CD4-positive, alpha-beta T cell treated with Interferon alpha-2 for 1 hour (primary cell): ENCODE results near the gene ANTXRL.
"Not testable (repeated sequence)": the region's sequence is repeated elsewhere in the genome, so short reads cannot be mapped to it uniquely, and the experiment has no call there.

Experiments used
- DNase-seq, 2 donors: peaks; one replicate each; pipeline ENCODE4 v3.0.0-alpha.2; 2020 to 2022

Gene ANTXRL

DNA sequence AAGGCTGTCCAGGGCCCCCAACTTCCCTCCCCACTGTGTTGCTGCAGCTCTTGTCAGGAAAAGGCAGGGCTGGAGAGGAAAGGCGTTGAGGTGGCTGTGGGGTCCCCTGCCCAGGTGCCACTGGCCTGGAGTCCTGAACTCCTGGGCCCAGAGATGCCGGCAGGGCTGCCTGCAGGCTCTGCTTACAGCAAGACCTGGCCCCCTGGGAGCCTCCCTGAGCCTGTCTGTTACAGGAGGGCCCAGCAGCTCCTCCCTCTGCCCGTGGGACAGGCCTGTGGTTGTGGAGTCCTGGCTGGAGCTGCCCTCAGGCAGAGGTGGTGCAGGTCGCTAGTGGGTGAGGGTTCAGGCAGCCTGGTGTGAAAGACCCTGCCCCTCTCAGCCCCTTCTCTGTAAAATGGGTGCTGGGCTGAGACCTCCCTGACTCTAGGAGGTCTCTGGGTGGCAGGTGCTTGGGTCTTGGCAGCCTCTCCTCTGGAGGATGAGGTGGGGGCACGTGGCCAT lies 9.9 kb downstream of the ANTXRL start:
- no peak for DNase-seq

DNA sequence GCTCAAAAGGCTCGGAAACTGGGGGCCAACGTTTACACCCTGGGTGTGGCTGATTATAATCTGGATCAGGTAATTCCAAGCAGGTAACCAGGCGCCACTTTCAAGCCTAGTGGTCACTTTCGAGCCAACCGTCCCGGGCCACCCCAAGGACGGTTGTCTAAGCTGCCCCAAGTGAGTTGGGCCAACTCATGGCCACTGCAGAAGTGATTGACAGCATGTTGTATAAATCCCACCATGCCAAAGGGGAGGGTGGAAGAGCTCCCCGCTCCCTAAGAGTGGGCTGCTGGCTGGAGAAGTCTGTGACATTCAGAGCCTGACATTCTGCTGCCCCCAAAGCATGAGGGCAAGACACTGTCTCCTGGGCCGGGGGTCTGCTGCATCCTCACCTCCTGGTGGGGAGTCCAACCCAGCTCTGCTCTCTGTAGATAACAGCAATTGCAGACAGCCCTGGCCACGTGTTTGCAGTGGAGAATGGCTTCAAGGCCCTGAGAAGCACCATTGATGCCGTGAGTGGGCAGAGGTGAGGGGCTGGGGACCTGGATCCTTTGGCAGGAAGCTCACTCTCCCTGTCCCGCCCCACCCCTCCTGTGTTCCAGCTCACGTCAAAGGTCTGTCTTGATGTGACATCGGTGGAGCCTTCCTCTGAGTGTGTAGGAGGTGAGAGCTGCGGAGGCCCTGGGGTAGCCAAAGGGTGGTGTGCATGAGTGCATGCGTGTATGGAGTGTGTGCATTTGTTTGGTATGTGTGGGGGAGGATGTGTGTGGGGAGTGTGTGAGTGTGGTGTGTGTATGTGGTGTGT lies 10.8 kb downstream of the ANTXRL start:
- no peak for DNase-seq

GRCh38 chr10:46298477-46299285 lies 11.9 kb downstream of the ANTXRL start:
- no peak for DNase-seq

DNA sequence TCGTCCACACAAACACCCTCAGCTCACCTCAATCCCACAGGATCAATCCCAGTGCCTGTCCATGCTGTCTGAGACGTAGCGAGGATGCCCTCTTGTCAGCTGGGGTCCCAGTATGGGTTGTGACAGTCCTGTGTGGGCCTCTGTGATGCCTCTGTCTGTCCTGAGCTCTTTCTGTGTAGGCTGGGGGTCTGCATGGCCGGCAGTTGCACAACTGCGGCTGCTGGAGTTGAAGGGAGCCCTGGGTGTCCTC lies 12.4 kb downstream of the ANTXRL start:
- no peak for DNase-seq

DNA sequence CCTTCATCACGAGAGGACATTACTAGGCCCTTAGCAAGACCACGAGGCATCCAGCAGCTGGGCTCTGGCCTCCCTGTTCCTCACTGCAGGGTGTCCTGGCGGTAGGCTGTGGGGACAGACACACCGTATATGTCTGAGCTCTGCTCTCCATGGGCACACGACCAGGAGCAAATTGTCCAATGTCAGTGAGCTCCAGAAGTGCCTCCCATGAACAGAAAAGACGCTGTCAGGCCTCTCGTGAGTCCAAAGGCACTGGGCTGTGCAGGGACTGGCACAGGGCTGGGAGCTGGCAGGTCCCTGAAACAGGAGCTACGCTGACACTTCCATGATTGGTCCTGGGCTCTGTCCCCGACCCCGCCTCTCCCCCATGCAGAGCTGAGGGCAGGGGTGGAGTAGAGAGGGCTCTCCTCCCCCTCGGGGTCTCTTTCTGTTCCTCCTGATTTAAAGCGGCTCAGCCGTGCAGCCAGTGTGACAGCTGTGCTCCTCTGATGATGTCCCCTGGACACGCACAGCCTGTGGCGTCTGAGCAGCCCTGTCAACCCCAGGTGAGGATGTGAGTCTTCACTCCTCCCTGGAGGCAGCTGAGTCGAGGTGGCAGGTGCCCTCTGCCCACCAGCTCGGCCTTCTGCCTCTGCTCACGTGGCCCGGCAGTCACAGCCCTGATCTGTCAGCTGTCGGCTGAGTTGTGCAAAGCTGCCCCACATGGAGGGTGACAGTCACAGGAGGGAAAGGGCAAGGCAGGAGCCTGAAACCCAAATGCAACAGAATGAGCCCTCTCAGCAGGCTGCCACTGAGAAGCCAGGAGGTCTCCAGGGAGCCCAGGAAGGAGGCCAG lies 13.0 kb downstream of the ANTXRL start:
- DNase-seq = no peak

- not testable (repeated sequence) for DNase-seq
Observed at GRCh38 chr10:46300370-46300711, 13.5 kb downstream of the ANTXRL start.

DNA sequence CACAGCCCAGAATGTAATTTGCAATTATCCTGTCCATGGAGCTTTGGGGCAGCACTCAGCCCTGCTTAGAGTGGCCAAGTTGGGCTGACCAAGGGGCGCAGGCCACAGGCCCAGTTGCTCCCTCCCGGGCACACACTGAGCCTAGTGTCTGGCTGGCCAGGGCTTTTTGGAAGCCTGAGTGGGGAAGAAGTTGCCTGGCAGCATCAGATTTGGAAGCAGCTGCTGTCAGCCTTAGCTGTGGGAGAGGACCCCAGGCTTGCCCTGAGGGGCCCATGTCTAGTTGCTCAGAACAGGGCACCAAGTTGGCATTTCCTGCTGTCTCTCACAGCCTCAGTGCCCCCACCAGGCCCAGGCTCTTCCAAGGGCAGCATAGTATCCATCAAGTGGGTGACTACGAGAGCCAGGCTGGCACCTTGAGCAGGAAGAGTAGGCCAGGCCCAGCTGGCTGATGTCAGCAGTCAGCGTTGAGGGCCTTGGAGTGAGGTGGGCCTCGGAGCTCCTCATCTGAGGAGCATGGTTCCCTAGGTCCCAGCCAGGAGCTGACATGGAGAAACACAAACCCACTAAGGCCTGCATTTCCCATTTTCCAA lies 14.4 kb downstream of the ANTXRL start:
- no peak for DNase-seq

GRCh38 chr10:46301721-46302479 lies 15.1 kb downstream of the ANTXRL start:
- no peak for DNase-seq

DNA sequence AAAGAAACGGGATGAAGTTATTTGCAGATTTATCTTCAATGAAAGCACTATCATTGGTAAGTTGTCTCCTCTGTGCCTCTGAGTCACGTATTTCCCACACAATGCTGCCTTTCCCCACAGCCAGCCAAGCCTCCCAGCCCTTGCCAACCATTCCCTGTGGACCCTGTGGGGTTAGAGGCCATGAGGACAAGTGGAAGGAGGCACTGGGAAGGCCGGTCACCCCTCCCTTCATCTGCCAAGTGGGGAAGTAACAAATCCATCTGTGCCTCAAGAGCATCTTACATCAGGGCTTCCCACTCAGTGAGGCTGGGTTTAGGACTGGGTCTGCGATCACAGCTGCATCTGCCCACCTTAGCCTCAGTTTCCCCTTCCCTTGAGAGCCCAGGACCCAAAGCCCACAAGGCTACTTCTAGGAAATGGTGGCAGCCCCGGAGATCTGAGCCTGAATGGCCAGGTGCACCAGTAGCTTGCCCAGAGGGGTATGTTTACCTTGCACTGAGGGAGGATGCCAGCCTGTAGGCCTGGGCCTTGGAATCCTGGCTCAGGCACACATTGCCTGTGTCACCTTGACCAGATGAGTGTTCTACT lies 16.1 kb downstream of the ANTXRL start:
- not testable (repeated sequence) for DNase-seq

GRCh38 chr10:46304062-46304461 lies 17.3 kb downstream of the ANTXRL start:
- DNase-seq = no peak

- DNase-seq = not testable (repeated sequence)
Observed at GRCh38 chr10:46304671-46305070, 17.9 kb downstream of the ANTXRL start.

DNA sequence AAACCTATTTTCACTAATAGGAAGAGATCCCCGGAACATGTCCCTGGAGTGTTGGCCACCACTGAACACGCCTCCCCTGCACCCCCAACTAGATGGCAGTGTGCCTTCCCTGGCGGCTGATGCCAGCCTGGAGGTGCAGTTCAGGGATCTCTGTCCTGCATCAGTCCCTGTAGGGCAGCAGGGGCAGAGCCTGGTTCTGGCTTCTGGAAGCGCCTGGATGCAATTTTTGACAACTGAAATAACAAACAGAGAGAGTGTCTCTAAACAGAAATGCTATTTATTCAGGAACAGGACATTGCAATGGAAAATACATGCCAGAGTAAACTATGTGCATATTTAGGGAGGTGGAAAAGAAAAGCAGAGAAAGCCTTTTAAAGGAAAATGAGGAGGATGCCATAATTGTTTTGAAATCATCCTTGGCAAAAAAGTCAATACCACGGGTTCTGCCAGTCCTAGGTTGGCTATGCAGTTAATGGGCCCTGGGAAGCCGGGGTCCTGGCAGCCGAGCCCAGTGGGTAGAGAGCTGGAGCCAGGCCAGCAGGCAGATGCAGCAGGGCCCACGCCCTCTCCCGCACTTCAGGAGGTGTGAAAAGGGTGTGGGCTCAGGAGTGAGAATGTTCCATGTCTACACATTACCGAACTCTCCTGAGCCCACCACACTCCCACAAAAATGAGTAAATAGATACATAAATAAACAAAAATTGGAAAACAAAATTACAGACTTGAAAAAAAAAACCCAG lies 18.5 kb downstream of the ANTXRL start:
- no peak for DNase-seq

- DNase-seq = no peak
Observed at GRCh38 chr10:46305986-46306385, 19.2 kb downstream of the ANTXRL start.

- no peak for DNase-seq
Observed at GRCh38 chr10:46306516-46307184, 19.9 kb downstream of the ANTXRL start.

- DNase-seq = no peak
Observed at GRCh38 chr10:46307281-46308112, 20.7 kb downstream of the ANTXRL start.

DNA sequence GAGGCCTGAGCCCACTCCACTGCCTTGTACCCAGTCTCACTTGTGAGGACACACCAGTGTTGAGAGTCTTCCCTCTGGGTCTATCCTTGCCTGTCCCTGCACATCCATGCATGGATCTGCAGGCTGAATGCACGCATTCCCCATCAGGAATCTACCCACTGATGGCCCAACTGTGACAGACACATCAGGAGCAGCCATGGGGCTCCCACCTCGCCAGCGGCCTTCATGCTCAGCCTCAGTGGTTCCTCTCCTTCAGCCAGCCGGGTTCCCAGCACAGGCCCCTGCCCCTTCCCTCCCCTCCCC lies 21.3 kb downstream of the ANTXRL start:
- no peak for DNase-seq

DNA sequence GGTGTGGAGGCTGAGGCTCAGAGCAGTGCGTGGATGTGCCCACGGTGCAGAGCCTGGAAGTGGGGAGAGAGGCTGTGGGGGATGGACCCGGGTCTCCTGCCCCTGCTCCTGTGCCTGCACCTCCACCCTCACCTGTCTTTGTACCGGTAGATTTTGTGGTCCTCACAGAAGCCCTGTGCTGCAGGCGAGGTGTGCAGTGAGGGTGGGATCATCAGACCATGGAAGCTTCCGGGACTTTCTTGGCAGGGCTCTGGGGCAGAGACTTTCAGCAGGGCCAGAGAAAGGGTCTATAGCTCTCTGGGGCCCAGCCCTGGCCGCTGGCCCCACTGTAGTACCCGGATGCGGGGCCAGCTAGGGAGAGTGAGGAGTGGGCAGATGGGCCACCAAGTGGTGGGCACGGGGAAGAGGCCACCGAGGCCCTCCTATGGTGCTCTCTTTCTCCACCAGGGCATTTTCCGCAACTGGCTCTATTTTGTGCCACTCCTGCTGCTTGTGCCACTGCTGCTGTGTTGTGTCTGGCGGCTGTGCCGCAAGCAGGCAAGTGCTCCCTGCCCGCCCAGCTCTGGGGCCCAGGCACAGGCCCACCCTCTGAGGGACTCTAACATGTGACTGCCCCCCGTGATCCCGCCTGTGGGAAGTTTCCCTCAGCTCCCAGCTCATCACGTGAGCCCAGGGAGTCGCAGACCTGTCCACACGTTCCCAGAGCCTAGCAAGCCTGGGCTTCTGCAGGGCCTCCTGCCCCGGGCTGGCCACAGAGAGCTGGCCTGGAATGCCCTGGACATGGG lies 22.1 kb downstream of the ANTXRL start:
- no peak for DNase-seq

DNA sequence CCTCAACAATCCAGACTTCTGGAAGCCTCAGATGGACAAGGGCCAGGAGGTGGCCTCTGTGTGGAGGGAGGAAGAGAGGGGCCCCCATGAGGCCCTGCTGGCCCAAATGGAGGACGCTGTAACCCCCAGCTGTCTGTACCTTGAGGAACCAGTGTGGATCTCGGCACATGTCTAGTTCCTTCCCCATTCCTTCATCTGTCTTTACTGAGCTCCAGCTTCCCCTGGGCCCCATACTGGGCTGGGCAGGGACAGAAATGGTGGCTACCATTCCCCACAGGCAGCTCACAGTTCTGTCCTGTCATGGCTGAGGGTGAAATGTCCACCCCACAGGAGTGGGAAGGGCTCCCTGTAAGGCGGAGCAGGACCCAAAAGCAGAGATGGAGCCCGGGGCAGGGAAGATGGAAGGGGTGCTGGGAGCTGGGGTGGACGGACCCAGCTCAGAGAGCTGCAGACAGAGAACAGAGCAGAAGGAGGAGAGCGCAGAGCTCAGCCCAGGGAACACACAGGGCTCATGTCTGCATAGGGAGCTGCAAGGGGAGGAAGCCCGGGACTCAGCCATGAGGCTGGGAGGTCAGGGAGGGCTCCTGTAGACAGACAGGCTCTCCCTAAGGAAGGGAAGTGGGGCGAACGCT lies 22.8 kb downstream of the ANTXRL start:
- DNase-seq = no peak

DNA sequence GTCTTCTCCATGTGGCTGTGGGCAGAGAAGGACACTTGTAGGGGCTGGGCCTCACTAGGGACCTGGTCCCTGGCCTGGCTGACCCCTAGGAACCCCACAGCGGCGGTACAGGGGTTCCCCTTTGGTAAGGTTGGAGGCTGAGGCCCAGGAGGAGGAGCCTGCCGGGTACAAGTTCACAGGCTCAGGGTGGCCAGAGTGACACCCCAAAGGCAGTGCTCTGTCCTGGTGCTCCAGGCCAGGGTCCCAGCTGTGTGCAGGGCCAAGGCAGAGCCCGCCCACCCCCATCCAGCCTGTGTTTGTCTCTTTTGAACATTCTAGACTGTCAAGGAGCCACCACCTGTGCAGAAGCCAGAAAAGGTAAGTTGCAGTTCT lies 23.3 kb downstream of the ANTXRL start:
- DNase-seq = no peak
